ENCODE measurements around the gene MMP17.

The MMP17 gene

GRCh38 chr12:131894313-131894860 is 66.2 kb downstream of the MMP17 start, which contains the start of gene ULK1:
Gene ULK1, plus strand, starts transcription at chr12:131894622. Its CDS starts 380 bp downstream, at chr12:131895002.
- peak; percentile 69 to 80 for DNase-seq (ENCODE audit: low read depth in 2 of 2)

- no peak for DNase-seq (ENCODE audit: low read depth in 2 of 2)
These were observed 66.9 kb downstream of the MMP17 start for GRCh38 chr12:131894981-131895639.

GRCh38 chr12:131895640-131896079 is 67.5 kb downstream of the MMP17 start:
- DNase-seq (ENCODE audit: low read depth in 2 of 2) = no peak

- peak; percentile 52 to 55 for DNase-seq (ENCODE audit: low read depth in 2 of 2)
These were observed 68.1 kb downstream of the MMP17 start for GRCh38 chr12:131896080-131896810.

- DNase-seq (ENCODE audit: low read depth in 2 of 2) = no peak
These were observed 68.6 kb downstream of the MMP17 start for GRCh38 chr12:131896811-131897270.

- DNase-seq (ENCODE audit: low read depth in 2 of 2) = no peak
These were observed 69.1 kb downstream of the MMP17 start for GRCh38 chr12:131897276-131897675.

GRCh38 chr12:131897875-131898274 is 69.7 kb downstream of the MMP17 start:
- no peak for DNase-seq (ENCODE audit: low read depth in 2 of 2)

GRCh38 chr12:131900397-131900796 is 72.2 kb downstream of the MMP17 start:
- no peak for DNase-seq (ENCODE audit: low read depth in 2 of 2)

All from fibroblast of skin of left quadriceps (primary cell).